Amygdala (tissue), 56 donors: ENCODE results near the gene TBPL1.

Experiments used
- DNase-seq, 56 donors: peaks; one replicate each; lab custom pipeline; 2025; lab: John Stamatoyannopoulos, UW

Gene TBPL1

GRCh38 chr6:134034478-134034877 lies 81.5 kb downstream of the TBPL1 start:
- DNase-seq: no peak

- no peak for DNase-seq
These were observed 82.2 kb downstream of the TBPL1 start for GRCh38 chr6:134034961-134035822.

GRCh38 chr6:134035823-134036296 lies 82.8 kb downstream of the TBPL1 start:
- DNase-seq: peak in 32 of 56 donors; percentile 1 to 69 (median 36)

- no peak for DNase-seq
These were observed 86.1 kb downstream of the TBPL1 start for GRCh38 chr6:134039116-134039515.
